ENCODE data around the gene MYH9.
"Not testable (repeated sequence)": the region's sequence is repeated elsewhere in the genome, so short reads cannot be mapped to it uniquely, and the experiment has no call there.

The MYH9 gene

GRCh38 chr22:36419912-36420882 is 32.4 kb upstream of the MYH9 start:
- peak overlapping the region; percentile 64 for H3K4me3 Mint-ChIP-seq
- H3K9me3 Mint-ChIP-seq, result no peaks in the 10 kb centered on the region
- H3K4me1 Mint-ChIP-seq (ENCODE audit: low read depth), result peaks cover 34% of the 10 kb centered on the region
- no peak overlapping the region for H3K27ac Mint-ChIP-seq
- no peaks in the 10 kb centered on the region for H3K36me3 Mint-ChIP-seq (ENCODE audit: low read depth)
- no peaks in the 10 kb centered on the region for H3K27me3 Mint-ChIP-seq

- H3K9me3 Mint-ChIP-seq, result no peaks in the 10 kb centered on the region
- no peaks in the 10 kb centered on the region for H3K27me3 Mint-ChIP-seq
- peaks cover 26% of the 10 kb centered on the region for H3K4me1 Mint-ChIP-seq (ENCODE audit: low read depth)
- no peaks in the 10 kb centered on the region for H3K36me3 Mint-ChIP-seq (ENCODE audit: low read depth)
- peak overlapping the region; percentile 64 for H3K4me3 Mint-ChIP-seq
- peak overlapping the region; percentile 74 for H3K27ac Mint-ChIP-seq
Measured at GRCh38 chr22:36419177-36419911, 31.6 kb upstream of the MYH9 start.

GRCh38 chr22:36417281-36417686 is 29.5 kb upstream of the MYH9 start:
- H3K27me3 Mint-ChIP-seq, result no peaks in the 10 kb centered on the region
- H3K36me3 Mint-ChIP-seq (ENCODE audit: low read depth), result no peaks in the 10 kb centered on the region
- no peak overlapping the region for H3K4me3 Mint-ChIP-seq
- H3K4me1 Mint-ChIP-seq (ENCODE audit: low read depth), result peaks cover 25% of the 10 kb centered on the region
- H3K9me3 Mint-ChIP-seq, result no peaks in the 10 kb centered on the region
- no peak overlapping the region for H3K27ac Mint-ChIP-seq

- Mint-ChIP-seq H3K27me3 (no peaks in the 10 kb centered on the region), H3K4me1 (ENCODE audit: low read depth) (peaks cover 36% of the 10 kb centered on the region), H3K27ac (no peak overlapping the region), H3K9me3 (no peaks in the 10 kb centered on the region), H3K4me3 (no peak overlapping the region), H3K36me3 (ENCODE audit: low read depth) (no peaks in the 10 kb centered on the region)
Measured at GRCh38 chr22:36415415-36416168, 27.8 kb upstream of the MYH9 start.

- peaks cover 38% of the 10 kb centered on the region for H3K4me1 Mint-ChIP-seq (ENCODE audit: low read depth)
- no peaks in the 10 kb centered on the region for H3K9me3 Mint-ChIP-seq
- H3K4me3 Mint-ChIP-seq, result no peak overlapping the region
- no peak overlapping the region for H3K27ac Mint-ChIP-seq
- no peaks in the 10 kb centered on the region for H3K36me3 Mint-ChIP-seq (ENCODE audit: low read depth)
- no peaks in the 10 kb centered on the region for H3K27me3 Mint-ChIP-seq
Measured at GRCh38 chr22:36413022-36413775, 25.4 kb upstream of the MYH9 start.

GRCh38 chr22:36411589-36412258 is 24.0 kb upstream of the MYH9 start:
- H3K36me3 Mint-ChIP-seq (ENCODE audit: low read depth), result no peaks in the 10 kb centered on the region
- no peaks in the 10 kb centered on the region for H3K9me3 Mint-ChIP-seq
- peaks cover 38% of the 10 kb centered on the region for H3K4me1 Mint-ChIP-seq (ENCODE audit: low read depth)
- H3K27me3 Mint-ChIP-seq, result no peaks in the 10 kb centered on the region
- H3K4me3 Mint-ChIP-seq, result no peak overlapping the region
- no peak overlapping the region for H3K27ac Mint-ChIP-seq

GRCh38 chr22:36409911-36410756 is 22.4 kb upstream of the MYH9 start:
- Mint-ChIP-seq H3K4me1 (ENCODE audit: low read depth) (peaks cover 52% of the 10 kb centered on the region), H3K27ac (peak overlapping the region; percentile 40), H3K36me3 (ENCODE audit: low read depth) (no peaks in the 10 kb centered on the region), H3K27me3 (no peaks in the 10 kb centered on the region), H3K4me3 (peak overlapping the region; percentile 79), H3K9me3 (no peaks in the 10 kb centered on the region)

- Mint-ChIP-seq H3K27ac (peak overlapping the region; percentile 40), H3K4me3 (peak overlapping the region; percentile 79), H3K4me1 (ENCODE audit: low read depth) (peaks cover 58% of the 10 kb centered on the region)
- not testable (repeated sequence) for H3K36me3 Mint-ChIP-seq (ENCODE audit: low read depth); H3K9me3 Mint-ChIP-seq; H3K27me3 Mint-ChIP-seq
Measured at GRCh38 chr22:36409554-36409910, 21.8 kb upstream of the MYH9 start.

GRCh38 chr22:36409056-36409455 is 21.3 kb upstream of the MYH9 start:
- H3K27me3 Mint-ChIP-seq, result no peaks in the 10 kb centered on the region
- H3K9me3 Mint-ChIP-seq, result no peaks in the 10 kb centered on the region
- H3K4me3 Mint-ChIP-seq, result no peak overlapping the region
- no peak overlapping the region for H3K27ac Mint-ChIP-seq
- no peaks in the 10 kb centered on the region for H3K36me3 Mint-ChIP-seq (ENCODE audit: low read depth)
- peaks cover 62% of the 10 kb centered on the region for H3K4me1 Mint-ChIP-seq (ENCODE audit: low read depth)

- Mint-ChIP-seq H3K36me3 (ENCODE audit: low read depth) (no peaks in the 10 kb centered on the region), H3K27ac (no peak overlapping the region), H3K9me3 (no peaks in the 10 kb centered on the region), H3K4me1 (ENCODE audit: low read depth) (peaks cover 61% of the 10 kb centered on the region), H3K4me3 (no peak overlapping the region), H3K27me3 (no peaks in the 10 kb centered on the region)
Measured at GRCh38 chr22:36406721-36407120, 19.0 kb upstream of the MYH9 start.

- peak overlapping the region; percentile 86 for H3K27ac Mint-ChIP-seq
- peak overlapping the region; percentile 21 for H3K4me3 Mint-ChIP-seq
- no peaks in the 10 kb centered on the region for H3K36me3 Mint-ChIP-seq (ENCODE audit: low read depth)
- H3K9me3 Mint-ChIP-seq, result no peaks in the 10 kb centered on the region
- H3K27me3 Mint-ChIP-seq, result no peaks in the 10 kb centered on the region
- peaks cover 55% of the 10 kb centered on the region for H3K4me1 Mint-ChIP-seq (ENCODE audit: low read depth)
Measured at GRCh38 chr22:36405671-36406538, 18.1 kb upstream of the MYH9 start.

GRCh38 chr22:36405221-36405661 is 17.5 kb upstream of the MYH9 start:
- Mint-ChIP-seq H3K9me3 (no peaks in the 10 kb centered on the region), H3K4me3 (peak overlapping the region; percentile 21), H3K4me1 (ENCODE audit: low read depth) (peaks cover 50% of the 10 kb centered on the region), H3K27ac (peak overlapping the region; percentile 86), H3K36me3 (ENCODE audit: low read depth) (no peaks in the 10 kb centered on the region), H3K27me3 (no peaks in the 10 kb centered on the region)
